ENCODE measurements around the gene MAP3K4. TPM values are rescaled to one million over a fixed set of nuclear protein-coding genes. Genes with fewer than 3 reads are reported as not detected.
"Not testable (repeated sequence)": the region's sequence is repeated elsewhere in the genome, so short reads cannot be mapped to it uniquely, and the experiment has no call there.

MAP3K4 gene
- total RNA-seq, 2 experiments from 2014 or later, result 26.8 to 35.7 TPM

- DNase-seq, result no peak
- Mint-ChIP-seq H3K27me3 (ENCODE audit: low read depth) (peaks cover 8% of the 10 kb centered on the region), H3K36me3 (ENCODE audit: low read depth) (no peaks in the 10 kb centered on the region), H3K4me3 (no peak overlapping the region), H3K27ac (no peak overlapping the region), H3K4me1 (ENCODE audit: low read depth) (no peaks in the 10 kb centered on the region), H3K9me3 (ENCODE audit: insufficient read depth) (no peaks in the 10 kb centered on the region)
- POLR2A ChIA-PET, result no interaction called here
- ATAC-seq, result no peak
- CTCF ChIA-PET, result no interaction called here
Measured at GRCh38 chr6:160975162-160975561, 16.4 kb upstream of the MAP3K4 start.

GRCh38 chr6:160975961-160976360 lies 15.6 kb upstream of the MAP3K4 start:
- H3K4me1 Mint-ChIP-seq (ENCODE audit: low read depth); CTCF ChIA-PET; ATAC-seq: not testable (repeated sequence)

GRCh38 chr6:160978141-160978901 lies 13.2 kb upstream of the MAP3K4 start:
- peaks cover 5% of the 10 kb centered on the region for H3K9me3 Mint-ChIP-seq (ENCODE audit: insufficient read depth)
- POLR2A ChIA-PET, result no interaction called here
- H3K27ac Mint-ChIP-seq, result no peak overlapping the region
- CTCF ChIA-PET, result no interaction called here
- ATAC-seq (no peak), DNase-seq (no peak)
- no peaks in the 10 kb centered on the region for H3K4me1 Mint-ChIP-seq (ENCODE audit: low read depth)
- no peaks in the 10 kb centered on the region for H3K36me3 Mint-ChIP-seq (ENCODE audit: low read depth)
- H3K27me3 Mint-ChIP-seq (ENCODE audit: low read depth), result peaks cover 4% of the 10 kb centered on the region
- no peak overlapping the region for H3K4me3 Mint-ChIP-seq

More at GRCh38 chr6:160975961-160976360, 15.6 kb upstream of the MAP3K4 start:
- H3K27me3 Mint-ChIP-seq (ENCODE audit: low read depth); DNase-seq; POLR2A ChIA-PET; H3K27ac Mint-ChIP-seq; H3K9me3 Mint-ChIP-seq (ENCODE audit: insufficient read depth); H3K36me3 Mint-ChIP-seq (ENCODE audit: low read depth); H3K4me3 Mint-ChIP-seq: not testable (repeated sequence)

- Mint-ChIP-seq H3K9me3 (ENCODE audit: insufficient read depth) (peaks cover 9% of the 10 kb centered on the region), H3K4me3 (no peak overlapping the region), H3K4me1 (ENCODE audit: low read depth) (no peaks in the 10 kb centered on the region), H3K36me3 (ENCODE audit: low read depth) (no peaks in the 10 kb centered on the region), H3K27ac (no peak overlapping the region), H3K27me3 (ENCODE audit: low read depth) (peaks cover 4% of the 10 kb centered on the region)
- ChIA-PET CTCF (no interaction called here), POLR2A (no interaction called here)
- DNase-seq (no peak), ATAC-seq (no peak)
Measured at GRCh38 chr6:160979061-160979708, 12.4 kb upstream of the MAP3K4 start.

GRCh38 chr6:160983377-160983948 lies 8.1 kb upstream of the MAP3K4 start:
- peaks cover 17% of the 10 kb centered on the region for H3K27me3 Mint-ChIP-seq (ENCODE audit: low read depth)
- POLR2A ChIA-PET, CTCF ChIA-PET: not testable (repeated sequence)

GRCh38 chr6:160986851-160987250 lies 4.7 kb upstream of the MAP3K4 start:
- ATAC-seq, result no peak
- H3K36me3 Mint-ChIP-seq (ENCODE audit: low read depth), result peaks cover 3% of the 10 kb centered on the region
- POLR2A ChIA-PET, result no interaction called here
- no peak overlapping the region for H3K4me3 Mint-ChIP-seq
- no peak overlapping the region for H3K27ac Mint-ChIP-seq
- CTCF ChIA-PET, result no interaction called here
- peaks cover 16% of the 10 kb centered on the region for H3K9me3 Mint-ChIP-seq (ENCODE audit: insufficient read depth)
- no peak for DNase-seq
- H3K27me3 Mint-ChIP-seq (ENCODE audit: low read depth), result peaks cover 21% of the 10 kb centered on the region
- peaks cover 2% of the 10 kb centered on the region for H3K4me1 Mint-ChIP-seq (ENCODE audit: low read depth)

More at GRCh38 chr6:160983377-160983948, 8.1 kb upstream of the MAP3K4 start:
- H3K9me3 Mint-ChIP-seq (ENCODE audit: insufficient read depth), result peaks cover 16% of the 10 kb centered on the region
- not testable (repeated sequence) for DNase-seq; ATAC-seq; H3K4me1 Mint-ChIP-seq (ENCODE audit: low read depth); H3K27ac Mint-ChIP-seq; H3K4me3 Mint-ChIP-seq; H3K36me3 Mint-ChIP-seq (ENCODE audit: low read depth)

- POLR2A ChIA-PET, result no interaction called here
Measured at GRCh38 chr6:160987265-160987664, 4.3 kb upstream of the MAP3K4 start.

GRCh38 chr6:160990847-160991405 lies 643 bp upstream of the MAP3K4 start:
- DNase-seq (no peak), ATAC-seq (no peak)
- Mint-ChIP-seq H3K4me3 (peak overlapping the region; percentile 88), H3K27me3 (ENCODE audit: low read depth) (peaks cover 21% of the 10 kb centered on the region), H3K27ac (no peak overlapping the region), H3K36me3 (ENCODE audit: low read depth) (peaks cover under 1% of the 10 kb centered on the region), H3K4me1 (ENCODE audit: low read depth) (peaks cover 23% of the 10 kb centered on the region), H3K9me3 (ENCODE audit: insufficient read depth) (no peaks in the 10 kb centered on the region)
- ChIA-PET CTCF (interaction anchor here (1.2 to 1.3 kb wide), 2 partner anchors 380 to 383 kb away, joined by 3 to 4 read pairs; no protein-coding TSS in a partner anchor), POLR2A (no interaction called here)

More at GRCh38 chr6:160987265-160987664, 4.3 kb upstream of the MAP3K4 start:
- ATAC-seq (no peak), DNase-seq (no peak)
- Mint-ChIP-seq H3K4me1 (ENCODE audit: low read depth) (peaks cover 2% of the 10 kb centered on the region), H3K27me3 (ENCODE audit: low read depth) (peaks cover 21% of the 10 kb centered on the region), H3K9me3 (ENCODE audit: insufficient read depth) (peaks cover 16% of the 10 kb centered on the region), H3K4me3 (no peak overlapping the region), H3K27ac (no peak overlapping the region), H3K36me3 (ENCODE audit: low read depth) (peaks cover 3% of the 10 kb centered on the region)
- CTCF ChIA-PET, result no interaction called here

GRCh38 chr6:160992061-160992979 lies 751 bp downstream of the MAP3K4 start:
- POLR2A ChIA-PET, result interaction anchor here (0.8 kb wide), 1 partner anchor 35 kb away, joined by 3 read pairs; no protein-coding TSS in a partner anchor
- peaks cover 3% of the 10 kb centered on the region for H3K36me3 Mint-ChIP-seq (ENCODE audit: low read depth)
- CTCF ChIA-PET, result interaction anchor here (0.8 to 1.8 kb wide), 13 partner anchors 10 to 379 kb away, joined by 3 to 9 read pairs (median 3); no protein-coding TSS in a partner anchor

GRCh38 chr6:160992980-160993314 lies 1.4 kb downstream of the MAP3K4 start:
- no peaks in the 10 kb centered on the region for H3K9me3 Mint-ChIP-seq (ENCODE audit: insufficient read depth)
- H3K4me1 Mint-ChIP-seq (ENCODE audit: low read depth), result peaks cover 23% of the 10 kb centered on the region
- ChIA-PET POLR2A (interaction anchor here (0.8 kb wide), 1 partner anchor 35 kb away, joined by 3 read pairs; no protein-coding TSS in a partner anchor), CTCF (interaction anchor here (0.8 to 1.8 kb wide), 12 partner anchors 13 to 378 kb away, joined by 3 to 9 read pairs (median 3); no protein-coding TSS in a partner anchor)
- no peak for DNase-seq
- H3K27ac Mint-ChIP-seq, result peak overlapping the region; percentile 86
- H3K27me3 Mint-ChIP-seq (ENCODE audit: low read depth), result peaks cover 11% of the 10 kb centered on the region
- no peak for ATAC-seq
- H3K36me3 Mint-ChIP-seq (ENCODE audit: low read depth), result peaks cover 8% of the 10 kb centered on the region
- H3K4me3 Mint-ChIP-seq, result peak overlapping the region; percentile 88

More at GRCh38 chr6:160992061-160992979, 751 bp downstream of the MAP3K4 start:
- DNase-seq, result peak; percentile 51
- peak overlapping the region; percentile 88 for H3K4me3 Mint-ChIP-seq
- peak overlapping the region; percentile 86 for H3K27ac Mint-ChIP-seq
- peaks cover 16% of the 10 kb centered on the region for H3K27me3 Mint-ChIP-seq (ENCODE audit: low read depth)
- peak; percentile 67 for ATAC-seq
- H3K4me1 Mint-ChIP-seq (ENCODE audit: low read depth), result peaks cover 23% of the 10 kb centered on the region
- no peaks in the 10 kb centered on the region for H3K9me3 Mint-ChIP-seq (ENCODE audit: insufficient read depth)

GRCh38 chr6:160995271-160995670 lies 3.7 kb downstream of the MAP3K4 start:
- DNase-seq (no peak), ATAC-seq (no peak)
- Mint-ChIP-seq H3K4me3 (no peak overlapping the region), H3K9me3 (ENCODE audit: insufficient read depth) (no peaks in the 10 kb centered on the region), H3K36me3 (ENCODE audit: low read depth) (peaks cover 8% of the 10 kb centered on the region), H3K4me1 (ENCODE audit: low read depth) (peaks cover 23% of the 10 kb centered on the region), H3K27me3 (ENCODE audit: low read depth) (peaks cover 2% of the 10 kb centered on the region), H3K27ac (no peak overlapping the region)
- CTCF ChIA-PET, result no interaction called here
- POLR2A ChIA-PET, result no interaction called here

Data from activated CD8-positive, alpha-beta T cell treated with anti-CD3 and anti-CD28 coated beads, Interleukin-2, amount 10 ng/mL, durations not matched to agents 7 days and 5 days (primary cell).